ENCODE measurements around the gene SFMBT1. TPM values are rescaled to one million over a fixed set of nuclear protein-coding genes. Genes with fewer than 3 reads are reported as not detected.

Gene SFMBT1
- total and polyA plus RNA-seq, 11 donors = 3.4 to 18.8 (median 14.3) TPM

DNA sequence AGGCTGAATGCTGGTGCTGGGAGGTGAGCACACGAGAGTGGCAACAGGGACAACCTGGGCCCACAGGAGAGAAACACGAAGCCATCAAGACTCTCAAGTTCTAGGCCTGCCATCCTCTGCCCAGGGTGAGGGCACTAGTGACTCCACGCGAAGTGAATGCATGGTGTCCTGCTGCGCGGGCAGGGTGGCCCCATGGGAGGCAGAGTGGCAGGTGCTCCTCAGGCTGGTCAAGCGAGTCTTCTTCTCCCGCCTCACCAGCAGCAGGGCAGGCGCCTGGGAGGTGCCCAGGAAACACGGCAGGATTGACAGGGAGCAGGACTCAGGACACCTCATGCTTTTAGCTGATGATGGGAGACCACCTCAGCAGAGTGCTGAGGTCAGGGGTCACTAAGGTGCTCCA, 175.4 kb downstream of the SFMBT1 start:
- ATAC-seq (no peak), DNase-seq (no peak)
- H3K36me3 ChIP-seq = peaks cover 0 to 3% (median 0%) of the 10 kb centered on the region in 9 donors
- H3K9me3 ChIP-seq = no peaks in the 10 kb centered on the region
- no peaks in the 10 kb centered on the region for H3K27me3 ChIP-seq
- TF ChIP-seq, protein P1, sequence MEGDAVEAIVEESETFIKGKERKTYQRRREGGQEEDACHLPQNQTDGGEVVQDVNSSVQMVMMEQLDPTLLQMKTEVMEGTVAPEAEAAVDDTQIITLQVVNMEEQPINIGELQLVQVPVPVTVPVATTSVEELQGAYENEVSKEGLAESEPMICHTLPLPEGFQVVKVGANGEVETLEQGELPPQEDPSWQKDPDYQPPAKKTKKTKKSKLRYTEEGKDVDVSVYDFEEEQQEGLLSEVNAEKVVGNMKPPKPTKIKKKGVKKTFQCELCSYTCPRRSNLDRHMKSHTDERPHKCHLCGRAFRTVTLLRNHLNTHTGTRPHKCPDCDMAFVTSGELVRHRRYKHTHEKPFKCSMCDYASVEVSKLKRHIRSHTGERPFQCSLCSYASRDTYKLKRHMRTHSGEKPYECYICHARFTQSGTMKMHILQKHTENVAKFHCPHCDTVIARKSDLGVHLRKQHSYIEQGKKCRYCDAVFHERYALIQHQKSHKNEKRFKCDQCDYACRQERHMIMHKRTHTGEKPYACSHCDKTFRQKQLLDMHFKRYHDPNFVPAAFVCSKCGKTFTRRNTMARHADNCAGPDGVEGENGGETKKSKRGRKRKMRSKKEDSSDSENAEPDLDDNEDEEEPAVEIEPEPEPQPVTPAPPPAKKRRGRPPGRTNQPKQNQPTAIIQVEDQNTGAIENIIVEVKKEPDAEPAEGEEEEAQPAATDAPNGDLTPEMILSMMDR (IDR thresholded peaks at IDR 0.05) = no peak
- TF ChIP-seq POLR2A (IDR thresholded peaks at IDR 0.05) = no peak
- WGBS, 4 donors = 96 to 99% (median 98%) methylated on average over 10 of the region's 10 CpGs
- H3K4me3 ChIP-seq = no peak overlapping the region
- H3K27ac ChIP-seq = no peak overlapping the region
- intact Hi-C loops (cut with DNase I) = no loop called here
- peaks cover 0 to 15% (median 0%) of the 10 kb centered on the region in 12 donors for H3K4me1 ChIP-seq

DNA sequence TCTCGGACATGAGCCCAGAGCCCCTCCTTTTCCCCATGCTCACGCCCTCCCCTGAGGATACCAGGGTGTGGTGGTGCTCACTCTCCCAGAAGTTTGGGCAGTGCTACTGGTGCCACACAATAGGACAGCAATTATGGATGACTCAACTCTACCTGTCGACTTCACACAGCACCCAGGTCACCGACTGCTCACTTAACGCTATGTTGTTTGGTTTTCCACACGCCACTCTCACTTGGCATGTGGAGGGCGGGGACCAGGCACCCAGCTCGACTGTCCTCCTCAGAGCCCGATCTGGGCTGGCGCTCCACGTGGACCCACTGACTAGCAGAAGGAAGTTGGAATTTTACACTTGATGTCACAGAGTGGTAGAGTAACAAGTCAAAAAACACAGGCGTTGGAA, 179.4 kb downstream of the SFMBT1 start:
- intact Hi-C loops (cut with DNase I) = no loop called here
- Histone ChIP-seq H3K27ac (no peak overlapping the region), H3K9me3 (peaks cover 0 to 8% (median 0%) of the 10 kb centered on the region in 12 donors), H3K4me1 (no peaks in the 10 kb centered on the region), H3K36me3 (peaks cover 0 to 3% (median 0%) of the 10 kb centered on the region in 9 donors), H3K4me3 (no peak overlapping the region), H3K27me3 (no peaks in the 10 kb centered on the region)
- ATAC-seq = peak in 1 of 4 donors; percentile 21
- no peak for DNase-seq
- 96 to 98% (median 97%) methylated on average over 11 to 12 of the region's 12 CpGs for WGBS, 4 donors
- TF ChIP-seq, protein P1 (IDR thresholded peaks at IDR 0.05) = no peak
- TF ChIP-seq POLR2A (IDR thresholded peaks at IDR 0.05) = no peak

DNA sequence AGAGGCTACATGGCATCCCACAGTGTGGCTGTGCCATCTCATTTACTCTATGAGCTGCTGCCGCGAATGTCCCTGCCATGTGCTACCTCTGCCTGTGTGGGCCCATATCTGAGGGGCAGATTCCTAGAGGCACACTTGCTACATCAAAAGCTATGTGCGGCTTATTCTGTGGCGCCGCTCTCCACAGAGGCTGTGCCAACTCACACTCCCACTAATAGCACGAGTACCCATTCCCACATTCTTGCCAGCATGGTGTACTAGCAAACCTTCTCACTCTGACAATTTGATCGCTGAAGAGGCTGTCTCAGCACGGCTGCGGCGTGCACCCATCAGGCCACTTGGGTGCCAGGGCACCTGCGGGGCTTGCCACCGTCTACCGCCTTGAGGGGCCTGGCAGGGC, 179.9 kb downstream of the SFMBT1 start:
- intact Hi-C loops (cut with DNase I) = no loop called here
- no peaks in the 10 kb centered on the region for H3K27me3 ChIP-seq

DNA sequence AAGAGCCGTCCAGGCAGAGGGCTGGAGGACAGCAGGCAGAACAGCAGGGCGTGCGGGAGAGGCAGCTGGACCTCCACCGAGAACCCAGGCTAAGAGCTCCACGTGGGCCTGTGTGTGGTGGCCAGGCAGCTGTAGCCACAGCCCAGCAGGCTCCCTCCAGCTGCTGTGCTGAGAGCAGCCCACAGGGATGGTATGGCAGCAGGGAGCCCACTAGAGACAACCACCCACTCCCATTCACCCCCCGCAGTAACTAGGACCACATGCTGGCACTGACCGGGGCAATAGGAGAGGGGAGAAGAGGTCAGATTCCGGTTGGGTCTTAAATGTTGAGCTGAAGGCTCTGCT, 185.5 kb downstream of the SFMBT1 start:
- no peak for DNase-seq
- Histone ChIP-seq H3K27ac (no peak overlapping the region), H3K27me3 (no peaks in the 10 kb centered on the region), H3K4me1 (peaks cover 0 to 11% (median 0%) of the 10 kb centered on the region in 12 donors), H3K4me3 (no peak overlapping the region), H3K9me3 (peaks cover 0 to 8% (median 0%) of the 10 kb centered on the region in 12 donors), H3K36me3 (peaks cover 0 to 5% (median 0%) of the 10 kb centered on the region in 9 donors)
- no peak for TF ChIP-seq POLR2A (IDR thresholded peaks at IDR 0.05)
- TF ChIP-seq, protein P1 (IDR thresholded peaks at IDR 0.05) = no peak
- intact Hi-C loops (cut with DNase I) = no loop called here
- WGBS, 4 donors = 79 to 86% (median 85%) methylated on average over 8 of the region's 8 CpGs
- ATAC-seq = no peak

More for the DNA sequence above, 179.9 kb downstream of the SFMBT1 start:
- Histone ChIP-seq H3K36me3 (peaks cover 0 to 3% (median 0%) of the 10 kb centered on the region in 9 donors), H3K4me1 (no peaks in the 10 kb centered on the region), H3K9me3 (peaks cover 0 to 8% (median 0%) of the 10 kb centered on the region in 12 donors), H3K27ac (no peak overlapping the region), H3K4me3 (no peak overlapping the region)
- TF ChIP-seq POLR2A (IDR thresholded peaks at IDR 0.05) = no peak
- TF ChIP-seq, protein P1 (IDR thresholded peaks at IDR 0.05) = no peak
- 95 to 99% (median 97%) methylated on average over 13 of the region's 13 CpGs for WGBS, 4 donors
- no peak for ATAC-seq
- DNase-seq = no peak

Data from heart left ventricle (tissue), 16 donors.